ENCODE data around the gene GREB1. TPM values are rescaled to one million over a fixed set of nuclear protein-coding genes. Genes with fewer than 3 reads are reported as not detected.

The GREB1 gene
- total RNA-seq, 1 experiment from 2014 or later = 0.37 TPM

GRCh38 chr2:11633923-11634478 lies 100.2 kb downstream of the GREB1 start:
- no peak overlapping the region for H3K4me3 ChIP-seq
- no peaks in the 10 kb centered on the region for H4K20me1 ChIP-seq (ENCODE audit: insufficient read depth)
- ChIA-PET POLR2A (ENCODE audit: unreplicated experiment) (no interaction called here), CTCF (no interaction called here)
- no peaks in the 10 kb centered on the region for H3K9me3 ChIP-seq (ENCODE audit: insufficient read depth, low read depth)
- DNase-seq = no peak
- H3K36me3 ChIP-seq (ENCODE audit: low read depth) = no peaks in the 10 kb centered on the region
- peaks cover 46% of the 10 kb centered on the region for H3K27me3 ChIP-seq (ENCODE audit: insufficient read depth, low read depth)
- H3K27ac ChIP-seq = no peak overlapping the region
- H3K9me2 ChIP-seq (ENCODE audit: insufficient read depth) = no peaks in the 10 kb centered on the region
- no peaks in the 10 kb centered on the region for H3F3A ChIP-seq (ENCODE audit: insufficient read depth, low read depth)
- H3K4me2 ChIP-seq = no peak overlapping the region
- TF ChIP-seq EZH2 (IDR thresholded peaks at IDR 0.05; ENCODE audit: low read depth) (no peak), CTCF (conservative IDR thresholded peaks at IDR 0.05) (no peak)
- intact Hi-C loops (cut with micrococcal nuclease; ENCODE audit: unreplicated experiment) = no loop called here
- BruUV-seq (replicated peaks) = no TSS peak
- H2AFZ ChIP-seq = no peak overlapping the region
- no peaks in the 10 kb centered on the region for H3K79me2 ChIP-seq (ENCODE audit: low read depth)
- no peaks in the 10 kb centered on the region for H3K4me1 ChIP-seq (replicated peaks; ENCODE audit: insufficient read depth)

- Histone ChIP-seq H3K4me1 (replicated peaks; ENCODE audit: insufficient read depth) (no peaks in the 10 kb centered on the region), H3K4me2 (no peak overlapping the region), H3K27me3 (ENCODE audit: insufficient read depth, low read depth) (peaks cover 50% of the 10 kb centered on the region), H3K36me3 (ENCODE audit: low read depth) (no peaks in the 10 kb centered on the region), H3K9me2 (ENCODE audit: insufficient read depth) (no peaks in the 10 kb centered on the region), H3F3A (ENCODE audit: insufficient read depth, low read depth) (no peaks in the 10 kb centered on the region), H3K79me2 (ENCODE audit: low read depth) (no peaks in the 10 kb centered on the region), H4K20me1 (ENCODE audit: insufficient read depth) (no peaks in the 10 kb centered on the region), H3K4me3 (no peak overlapping the region), H3K9me3 (ENCODE audit: insufficient read depth, low read depth) (no peaks in the 10 kb centered on the region), H3K27ac (no peak overlapping the region), H2AFZ (no peak overlapping the region)
- ChIA-PET POLR2A (ENCODE audit: unreplicated experiment) (no interaction called here), CTCF (no interaction called here)
- TF ChIP-seq EZH2 (IDR thresholded peaks at IDR 0.05; ENCODE audit: low read depth) (no peak), CTCF (conservative IDR thresholded peaks at IDR 0.05) (no peak)
- DNase-seq = no peak
- no TSS peak for BruUV-seq (replicated peaks)
- intact Hi-C loops (cut with micrococcal nuclease; ENCODE audit: unreplicated experiment) = no loop called here
These were observed 100.7 kb downstream of the GREB1 start for GRCh38 chr2:11634584-11634983.

- Histone ChIP-seq H3K27me3 (ENCODE audit: insufficient read depth, low read depth) (peaks cover 53% of the 10 kb centered on the region), H3K4me2 (no peak overlapping the region), H3K4me1 (replicated peaks; ENCODE audit: insufficient read depth) (no peaks in the 10 kb centered on the region), H3K9me3 (ENCODE audit: insufficient read depth, low read depth) (no peaks in the 10 kb centered on the region), H2AFZ (no peak overlapping the region), H3K9me2 (ENCODE audit: insufficient read depth) (no peaks in the 10 kb centered on the region), H3K27ac (no peak overlapping the region), H3K4me3 (no peak overlapping the region), H4K20me1 (ENCODE audit: insufficient read depth) (no peaks in the 10 kb centered on the region), H3K79me2 (ENCODE audit: low read depth) (no peaks in the 10 kb centered on the region), H3F3A (ENCODE audit: insufficient read depth, low read depth) (no peaks in the 10 kb centered on the region), H3K36me3 (ENCODE audit: low read depth) (no peaks in the 10 kb centered on the region)
- no TSS peak for BruUV-seq (replicated peaks)
- DNase-seq = no peak
- ChIA-PET POLR2A (ENCODE audit: unreplicated experiment) (no interaction called here), CTCF (no interaction called here)
- TF ChIP-seq EZH2 (IDR thresholded peaks at IDR 0.05; ENCODE audit: low read depth) (no peak), CTCF (conservative IDR thresholded peaks at IDR 0.05) (no peak)
- intact Hi-C loops (cut with micrococcal nuclease; ENCODE audit: unreplicated experiment) = no loop called here
These were observed 101.3 kb downstream of the GREB1 start for GRCh38 chr2:11635141-11635540.
